ENCODE results near the gene FBLN1.

- TF ChIP-seq CTCF (conservative IDR thresholded peaks at IDR 0.05; ENCODE audit: low read length) (no peak), EZH2phosphoT487 (IDR thresholded peaks at IDR 0.05; ENCODE audit: borderline replicate concordance) (no peak)
These were observed 119.3 kb downstream of the FBLN1 start for GRCh38 chr22:45621836-45622600.
